Activated CD8-positive, alpha-beta T cell treated with anti-CD3 and anti-CD28 coated beads for 36 hours (primary cell): ENCODE measurements around the gene ATP2A1. TPM values are rescaled to one million over a fixed set of nuclear protein-coding genes. Genes with fewer than 3 reads are reported as not detected.
A peak's percentile ranks its signal among the peaks of the same experiment; 100 is the strongest.
"Not testable (repeated sequence)": the region's sequence is repeated elsewhere in the genome, so short reads cannot be mapped to it uniquely, and the experiment has no call there.

Experiments
- ATAC-seq: fragments of 200-7000 bp; cut with Tn5 transposase; one replicate; pipeline ENCODE4 v1.10.0; 2021; ENCODE audit warnings: mild to moderate bottlenecking, moderate library complexity
- CTCF ChIA-PET: fragments of 350-600 bp; sonication (Branson Sonifier 250); formaldehyde crosslinking; loops from one replicate; lab custom pipeline; 2021; ENCODE audit warnings: antibody characterized with exemption; lab: Charles Lee
- POLR2A ChIA-PET: fragments of 350-600 bp; sonication (Branson Sonifier 250); formaldehyde crosslinking; loops from one replicate; lab custom pipeline; 2021; ENCODE audit warnings: antibody characterized with exemption; lab: Charles Lee
- DNase-seq: peaks from one replicate; pipeline ENCODE4 v3.0.0-alpha.2; 2020
- H3K27ac Mint-ChIP-seq: one replicate; pipeline ENCODE4 v1.8.0; 2021; ENCODE audit warnings: mild to moderate bottlenecking, mixed read lengths
- H3K27me3 Mint-ChIP-seq: one replicate; pipeline ENCODE4 v1.8.0; 2021; ENCODE audit warnings: mixed read lengths
- H3K36me3 Mint-ChIP-seq: one replicate; pipeline ENCODE4 v1.8.0; 2021; ENCODE audit warnings: low read depth, mixed read lengths
- H3K4me1 Mint-ChIP-seq: one replicate; pipeline ENCODE4 v1.8.0; 2021; ENCODE audit warnings: low read depth, mixed read lengths
- H3K4me3 Mint-ChIP-seq: one replicate; pipeline ENCODE4 v1.8.0; 2021; ENCODE audit warnings: mild to moderate bottlenecking, moderate library complexity, mixed read lengths
- H3K9me3 Mint-ChIP-seq: one replicate; pipeline ENCODE4 v1.8.0; 2021; ENCODE audit warnings: mixed read lengths
- intact Hi-C: fragments of 100-400 bp; cut with micrococcal nuclease; formaldehyde crosslinking; loops from one replicate; pipeline ENCODE4 v1.10.0; 2022
- total RNA-seq, 2 experiments: library from RNA; stranded (reverse); gene quantifications; one replicate each; pipeline ENCODE4 v1.2.3, GENCODE V29; 2021
- TF ChIP-seq, protein P1 (sequence below): fragments of 200-600 bp; IDR thresholded peaks from one replicate; pipeline ENCODE4 v1.8.0; 2022; ENCODE audit warnings: antibody characterized with exemption, mild to moderate bottlenecking

The ATP2A1 gene
- total RNA-seq, 2 experiments from 2014 or later = 2.1 to 2.5 TPM

DNA sequence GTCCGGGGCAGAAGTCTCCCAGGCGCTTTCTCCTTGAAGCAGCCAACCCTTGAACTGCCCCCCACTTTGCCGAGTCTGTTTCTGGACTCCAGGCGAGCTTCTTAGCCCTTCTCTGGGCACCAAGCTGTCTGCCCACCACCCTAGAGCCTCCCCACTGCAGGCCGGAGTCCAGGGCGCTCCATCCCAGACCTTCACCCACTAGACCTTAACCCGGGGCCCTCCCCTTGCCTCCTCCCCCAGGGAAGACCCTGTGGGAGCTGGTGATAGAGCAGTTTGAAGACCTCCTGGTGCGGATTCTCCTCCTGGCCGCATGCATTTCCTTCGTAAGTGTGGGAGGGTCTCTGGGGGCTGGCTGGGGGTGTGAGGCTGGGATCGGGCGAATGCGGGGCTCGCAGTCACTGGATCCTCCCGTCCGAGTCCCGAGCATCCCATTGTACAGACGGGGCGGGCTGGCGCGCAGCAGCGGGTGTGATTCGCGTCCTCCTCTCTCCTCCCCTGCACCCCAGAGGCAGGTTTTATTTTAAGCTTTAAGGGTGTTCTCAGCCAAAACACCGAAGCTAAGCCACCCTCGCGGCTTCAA lies 1.1 kb downstream of the ATP2A1 start:
- ChIA-PET POLR2A (interaction anchor here (0.6 to 4.2 kb wide), 13 partner anchors 8 to 928 kb away, joined by 3 to 40 read pairs (median 4); partner anchors contain the start of genes ATXN2L, RABEP2, SH2B1 and TUFM), CTCF (interaction anchor here (1.1 to 2.3 kb wide), 3 partner anchors 9 to 66 kb away, joined by 3 to 29 read pairs (median 6); no protein-coding TSS in a partner anchor)
- H3K36me3 Mint-ChIP-seq = no peaks in the 10 kb centered on the region
- no peak for DNase-seq
- peaks cover 10% of the 10 kb centered on the region for H3K27me3 Mint-ChIP-seq
- ATAC-seq = peak; percentile 46
- H3K9me3 Mint-ChIP-seq = no peaks in the 10 kb centered on the region
- TF ChIP-seq, protein P1, sequence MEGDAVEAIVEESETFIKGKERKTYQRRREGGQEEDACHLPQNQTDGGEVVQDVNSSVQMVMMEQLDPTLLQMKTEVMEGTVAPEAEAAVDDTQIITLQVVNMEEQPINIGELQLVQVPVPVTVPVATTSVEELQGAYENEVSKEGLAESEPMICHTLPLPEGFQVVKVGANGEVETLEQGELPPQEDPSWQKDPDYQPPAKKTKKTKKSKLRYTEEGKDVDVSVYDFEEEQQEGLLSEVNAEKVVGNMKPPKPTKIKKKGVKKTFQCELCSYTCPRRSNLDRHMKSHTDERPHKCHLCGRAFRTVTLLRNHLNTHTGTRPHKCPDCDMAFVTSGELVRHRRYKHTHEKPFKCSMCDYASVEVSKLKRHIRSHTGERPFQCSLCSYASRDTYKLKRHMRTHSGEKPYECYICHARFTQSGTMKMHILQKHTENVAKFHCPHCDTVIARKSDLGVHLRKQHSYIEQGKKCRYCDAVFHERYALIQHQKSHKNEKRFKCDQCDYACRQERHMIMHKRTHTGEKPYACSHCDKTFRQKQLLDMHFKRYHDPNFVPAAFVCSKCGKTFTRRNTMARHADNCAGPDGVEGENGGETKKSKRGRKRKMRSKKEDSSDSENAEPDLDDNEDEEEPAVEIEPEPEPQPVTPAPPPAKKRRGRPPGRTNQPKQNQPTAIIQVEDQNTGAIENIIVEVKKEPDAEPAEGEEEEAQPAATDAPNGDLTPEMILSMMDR = no peak
- H3K4me3 Mint-ChIP-seq = peak overlapping the region; percentile 90
- peak overlapping the region; percentile 79 for H3K27ac Mint-ChIP-seq
- peaks cover 18% of the 10 kb centered on the region for H3K4me1 Mint-ChIP-seq
- intact Hi-C loops = no loop called here

DNA sequence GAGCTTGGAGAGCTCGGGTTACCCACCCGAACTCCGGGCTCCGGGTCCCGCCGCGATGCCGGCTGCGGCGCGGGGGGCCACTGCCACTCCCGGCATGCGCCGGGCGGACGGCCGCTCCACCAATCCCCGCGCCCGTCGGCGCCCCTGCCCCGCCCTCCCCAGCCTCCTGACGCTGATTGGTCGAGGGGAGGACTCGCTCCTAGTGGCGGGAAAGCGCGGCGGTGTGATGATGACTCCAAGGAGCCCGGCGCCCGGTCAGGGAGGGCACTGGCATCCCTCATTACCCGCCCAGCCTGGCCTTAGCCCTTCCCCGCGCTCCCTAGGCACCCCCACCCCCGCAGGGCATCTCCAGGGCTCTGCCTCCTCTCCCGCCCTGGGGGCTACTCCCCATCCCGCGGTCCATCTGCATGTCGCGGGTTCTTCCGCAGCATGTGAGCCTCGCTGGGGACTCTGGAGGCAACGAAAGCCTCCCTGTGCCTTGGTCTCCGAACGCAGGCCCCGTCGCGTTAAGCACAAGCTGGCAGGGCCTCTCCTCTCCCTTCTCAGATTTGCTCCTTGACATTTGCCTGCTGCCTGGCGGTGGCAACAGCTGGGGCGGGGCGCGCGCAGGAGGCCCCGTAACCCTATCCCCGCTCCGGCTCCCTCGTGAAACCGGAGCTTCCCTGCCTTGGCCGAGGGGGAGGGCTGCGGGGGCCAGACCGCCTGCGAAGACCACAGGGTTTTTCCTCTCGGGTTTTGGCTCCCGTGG lies 1.7 kb downstream of the ATP2A1 start:
- Mint-ChIP-seq H3K27ac (peak overlapping the region; percentile 79), H3K36me3 (no peaks in the 10 kb centered on the region), H3K9me3 (no peaks in the 10 kb centered on the region), H3K4me1 (peaks cover 18% of the 10 kb centered on the region), H3K27me3 (peaks cover 10% of the 10 kb centered on the region), H3K4me3 (peak overlapping the region; percentile 90)
- TF ChIP-seq, protein P1 = no peak
- DNase-seq = peak; percentile 94
- ChIA-PET POLR2A (interaction anchor here (0.6 to 4.2 kb wide), 17 partner anchors 9 to 928 kb away, joined by 3 to 40 read pairs (median 3); partner anchors contain the start of genes ATXN2L, RABEP2, SH2B1 and TUFM), CTCF (interaction anchor here (1.1 to 2.3 kb wide), 3 partner anchors 10 to 65 kb away, joined by 3 to 29 read pairs (median 6); no protein-coding TSS in a partner anchor)
- peak; percentile 96 for ATAC-seq
- intact Hi-C loops = no loop called here

DNA sequence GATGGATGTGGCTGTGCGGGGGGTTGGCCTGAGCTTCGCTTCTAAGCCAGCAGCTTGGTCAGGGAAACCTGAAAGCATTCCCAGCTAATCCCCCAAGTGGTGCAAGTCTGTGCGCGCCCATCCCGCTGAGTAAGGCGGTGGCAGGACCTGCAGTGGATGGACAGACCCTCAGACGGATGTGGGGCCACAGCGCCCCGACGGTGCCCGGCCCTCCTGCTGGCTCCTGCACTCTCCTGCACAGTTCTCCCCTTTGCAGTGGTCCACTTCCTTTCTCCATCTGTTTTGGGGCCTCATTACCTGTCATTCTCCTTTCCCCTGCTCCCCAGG lies 2.3 kb downstream of the ATP2A1 start:
- TF ChIP-seq, protein P1 = no peak
- peak overlapping the region; percentile 90 for H3K4me3 Mint-ChIP-seq
- DNase-seq = no peak
- H3K36me3 Mint-ChIP-seq = no peaks in the 10 kb centered on the region
- ATAC-seq = no peak
- no peaks in the 10 kb centered on the region for H3K9me3 Mint-ChIP-seq
- intact Hi-C loops = no loop called here
- CTCF ChIA-PET = interaction anchor here (2.2 to 2.3 kb wide), 2 partner anchors 10 to 65 kb away, joined by 6 to 29 read pairs; no protein-coding TSS in a partner anchor
- no peak overlapping the region for H3K27ac Mint-ChIP-seq
- POLR2A ChIA-PET = interaction anchor here (0.6 to 4.2 kb wide), 11 partner anchors 10 to 52 kb away, joined by 3 to 40 read pairs (median 5); partner anchors contain the start of genes RABEP2 and SH2B1
- H3K27me3 Mint-ChIP-seq = peaks cover 10% of the 10 kb centered on the region
- peaks cover 18% of the 10 kb centered on the region for H3K4me1 Mint-ChIP-seq

DNA sequence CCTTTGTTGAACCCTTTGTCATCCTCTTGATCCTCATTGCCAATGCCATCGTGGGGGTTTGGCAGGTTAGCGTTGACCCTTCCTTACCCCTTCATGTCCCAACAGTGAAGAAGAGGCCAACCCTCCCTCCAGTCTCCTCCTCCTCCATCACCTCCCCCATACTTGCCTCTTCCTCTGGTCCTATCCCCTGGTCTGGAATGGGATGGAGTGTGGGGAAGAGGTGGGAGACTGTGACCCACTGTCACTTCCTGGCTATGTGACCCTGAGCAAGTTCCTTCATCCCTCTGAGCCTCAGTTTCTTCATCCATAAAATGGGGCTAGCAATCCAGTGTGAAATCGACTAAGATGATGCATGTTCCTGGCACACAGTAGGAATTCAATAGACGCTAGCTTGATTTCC lies 2.7 kb downstream of the ATP2A1 start:
- Mint-ChIP-seq H3K27ac (no peak overlapping the region), H3K4me3 (peak overlapping the region; percentile 90), H3K9me3 (no peaks in the 10 kb centered on the region), H3K4me1 (peaks cover 18% of the 10 kb centered on the region), H3K27me3 (peaks cover 10% of the 10 kb centered on the region), H3K36me3 (no peaks in the 10 kb centered on the region)
- no peak for ATAC-seq
- TF ChIP-seq, protein P1 = no peak
- intact Hi-C loops = no loop called here
- DNase-seq = no peak
- POLR2A ChIA-PET = interaction anchor here (0.8 to 4.2 kb wide), 7 partner anchors 10 to 52 kb away, joined by 3 to 40 read pairs (median 5); partner anchors contain the start of gene SH2B1
- CTCF ChIA-PET = interaction anchor here (2.3 kb wide), 1 partner anchor 65 kb away, joined by 29 read pairs; no protein-coding TSS in a partner anchor

DNA sequence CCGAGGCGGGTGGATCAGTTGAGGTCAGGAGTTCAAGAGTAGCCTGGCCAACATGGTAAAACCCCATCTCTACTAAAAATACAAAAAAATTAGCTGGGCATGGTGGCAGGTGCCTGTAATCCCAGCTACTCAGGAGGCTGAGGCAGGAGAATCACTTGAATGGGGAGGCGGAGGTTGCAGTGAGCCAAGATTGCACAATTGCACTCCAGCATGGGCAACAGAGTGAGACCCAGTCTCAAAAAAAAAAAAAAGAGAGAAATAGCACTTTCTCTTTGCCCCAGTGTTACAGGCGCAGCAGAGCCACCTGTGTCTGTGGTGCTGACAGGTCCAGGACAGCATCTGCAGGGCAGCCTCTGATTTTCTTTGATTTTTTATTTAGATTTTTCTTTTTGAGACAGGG lies 3.3 kb downstream of the ATP2A1 start:
- H3K4me3 Mint-ChIP-seq, CTCF ChIA-PET, H3K36me3 Mint-ChIP-seq, H3K27me3 Mint-ChIP-seq, H3K27ac Mint-ChIP-seq, H3K9me3 Mint-ChIP-seq, intact Hi-C loops, POLR2A ChIA-PET, ATAC-seq, DNase-seq: not testable (repeated sequence)
- peaks cover 18% of the 10 kb centered on the region for H3K4me1 Mint-ChIP-seq
